ENCODE results near the gene NDUFB10.

The NDUFB10 gene

GRCh38 chr16:1932050-1933028 is 27.0 kb upstream of the NDUFB10 start:
- H3K36me3 ChIP-seq (ENCODE audit: low read depth): no peaks in the 10 kb centered on the region
- ATAC-seq (ENCODE audit: low read depth): peak; percentile 44; the same call in 2 of the 3 replicates
- no peaks in the 10 kb centered on the region for H3K27me3 ChIP-seq (ENCODE audit: insufficient read depth, poor library complexity, severe bottlenecking)
- H3K4me1 ChIP-seq (ENCODE audit: insufficient read depth, poor library complexity, severe bottlenecking): no peaks in the 10 kb centered on the region
- DNase-seq (ENCODE audit: low spot score): peak; percentile 61
- peak; percentile 35 for TF ChIP-seq CTCF (IDR thresholded peaks at IDR 0.05; ENCODE audit: poor library complexity, severe bottlenecking)
- no peaks in the 10 kb centered on the region for H3K9me3 ChIP-seq (ENCODE audit: severe bottlenecking)
- H3K4me3 ChIP-seq (ENCODE audit: severe bottlenecking): no peak overlapping the region
- no peak overlapping the region for H3K27ac ChIP-seq (ENCODE audit: poor library complexity, severe bottlenecking)

GRCh38 chr16:1933097-1933661 is 26.2 kb upstream of the NDUFB10 start:
- Histone ChIP-seq H3K27ac (ENCODE audit: poor library complexity, severe bottlenecking) (no peak overlapping the region), H3K9me3 (ENCODE audit: severe bottlenecking) (no peaks in the 10 kb centered on the region), H3K27me3 (ENCODE audit: insufficient read depth, poor library complexity, severe bottlenecking) (no peaks in the 10 kb centered on the region), H3K4me1 (ENCODE audit: insufficient read depth, poor library complexity, severe bottlenecking) (no peaks in the 10 kb centered on the region), H3K36me3 (ENCODE audit: low read depth) (no peaks in the 10 kb centered on the region), H3K4me3 (ENCODE audit: severe bottlenecking) (no peak overlapping the region)
- no peak for TF ChIP-seq CTCF (IDR thresholded peaks at IDR 0.05; ENCODE audit: poor library complexity, severe bottlenecking)
- DNase-seq (ENCODE audit: low spot score): peak; percentile 61
- no peak for ATAC-seq (ENCODE audit: low read depth)

GRCh38 chr16:1936945-1937479 is 22.3 kb upstream of the NDUFB10 start:
- no peak for DNase-seq (ENCODE audit: low spot score)
- Histone ChIP-seq H3K4me1 (ENCODE audit: insufficient read depth, poor library complexity, severe bottlenecking) (peaks cover 2% of the 10 kb centered on the region), H3K36me3 (ENCODE audit: low read depth) (peaks cover 6% of the 10 kb centered on the region; the same call in 1 of the 2 replicates), H3K27ac (ENCODE audit: poor library complexity, severe bottlenecking) (no peak overlapping the region), H3K9me3 (ENCODE audit: severe bottlenecking) (no peaks in the 10 kb centered on the region), H3K4me3 (ENCODE audit: severe bottlenecking) (no peak overlapping the region), H3K27me3 (ENCODE audit: insufficient read depth, poor library complexity, severe bottlenecking) (no peaks in the 10 kb centered on the region)
- no peak for ATAC-seq (ENCODE audit: low read depth)
- no peak for TF ChIP-seq CTCF (IDR thresholded peaks at IDR 0.05; ENCODE audit: poor library complexity, severe bottlenecking)

- TF ChIP-seq CTCF (IDR thresholded peaks at IDR 0.05; ENCODE audit: poor library complexity, severe bottlenecking): no peak
- DNase-seq (ENCODE audit: low spot score) (no peak), ATAC-seq (ENCODE audit: low read depth) (no peak)
- H3K36me3 ChIP-seq (ENCODE audit: low read depth): peaks cover 6% of the 10 kb centered on the region; the same call in 1 of the 2 replicates
- no peak overlapping the region for H3K4me3 ChIP-seq (ENCODE audit: severe bottlenecking)
- no peaks in the 10 kb centered on the region for H3K9me3 ChIP-seq (ENCODE audit: severe bottlenecking)
- peaks cover 5% of the 10 kb centered on the region for H3K4me1 ChIP-seq (ENCODE audit: insufficient read depth, poor library complexity, severe bottlenecking)
- H3K27me3 ChIP-seq (ENCODE audit: insufficient read depth, poor library complexity, severe bottlenecking): no peaks in the 10 kb centered on the region
- H3K27ac ChIP-seq (ENCODE audit: poor library complexity, severe bottlenecking): no peak overlapping the region
Observed at GRCh38 chr16:1938316-1938715, 21.0 kb upstream of the NDUFB10 start.

Data from RWPE2 (cell line).